HG02678 (cell line): ENCODE measurements around the gene BCL6.

Source experiments
- ATAC-seq: cut with Tn5 transposase; IDR thresholded peaks from one replicate; pipeline ENCODE4 v1.9.1; 2021; ENCODE audit warnings: mild to moderate bottlenecking, moderate library complexity; ENCODE audit not compliant: unreplicated experiment

Gene BCL6

DNA sequence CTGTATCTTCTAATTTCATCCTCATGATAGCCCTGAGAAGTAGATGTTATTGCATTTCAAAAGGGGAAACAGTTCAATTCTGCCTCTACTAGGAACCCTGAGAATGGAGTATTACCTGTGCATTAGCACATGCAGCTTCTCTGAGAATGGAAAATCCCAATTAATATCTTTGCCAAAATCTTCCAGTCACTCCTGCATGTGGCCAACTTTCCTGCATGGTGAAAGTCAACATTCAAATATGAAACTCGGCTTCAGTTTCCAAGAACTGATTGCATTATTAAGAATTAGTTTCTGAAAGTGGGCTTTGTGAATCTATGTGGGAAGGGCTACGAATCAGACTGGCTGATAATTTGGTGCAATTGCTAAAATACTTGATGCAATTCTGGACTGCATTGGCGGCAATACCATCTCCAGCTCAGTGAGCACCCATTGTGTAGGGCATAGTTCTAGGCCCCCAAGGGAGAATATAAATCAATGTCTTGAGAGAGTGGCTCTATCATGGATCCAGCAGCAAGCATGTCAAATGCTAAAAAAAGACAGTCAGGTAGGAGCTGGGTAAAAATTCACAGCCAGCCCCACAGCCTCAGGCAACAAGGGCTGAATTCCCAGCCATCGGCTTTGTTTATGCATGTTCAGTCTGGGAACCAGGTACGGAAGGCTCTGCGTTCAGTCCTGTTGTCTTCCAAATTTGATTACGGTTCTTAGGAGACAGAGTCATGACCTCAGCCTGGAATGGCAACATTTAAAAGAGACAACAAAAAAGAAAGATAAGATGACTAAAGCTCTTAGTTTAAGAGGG is 18.8 kb upstream of the BCL6 start:
- no peak for ATAC-seq

DNA sequence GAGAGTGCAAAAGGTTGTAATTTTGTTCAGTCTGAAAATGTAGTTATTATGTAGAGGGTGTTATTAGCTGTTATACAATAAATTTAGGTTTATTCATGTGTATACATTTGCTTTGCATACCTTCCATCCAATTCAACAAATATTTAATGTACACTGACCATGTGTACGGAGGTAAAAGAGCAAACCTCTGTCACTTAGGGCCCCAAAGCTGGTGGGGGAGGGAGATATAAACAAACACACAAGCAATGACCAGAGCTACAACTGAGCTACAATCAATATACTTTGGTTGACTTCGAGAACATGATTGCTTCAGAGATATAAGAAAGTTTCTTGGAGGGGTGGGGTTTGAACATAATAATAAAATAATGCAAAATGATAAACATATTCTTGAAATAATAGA is 17.5 kb upstream of the BCL6 start:
- ATAC-seq = no peak

DNA sequence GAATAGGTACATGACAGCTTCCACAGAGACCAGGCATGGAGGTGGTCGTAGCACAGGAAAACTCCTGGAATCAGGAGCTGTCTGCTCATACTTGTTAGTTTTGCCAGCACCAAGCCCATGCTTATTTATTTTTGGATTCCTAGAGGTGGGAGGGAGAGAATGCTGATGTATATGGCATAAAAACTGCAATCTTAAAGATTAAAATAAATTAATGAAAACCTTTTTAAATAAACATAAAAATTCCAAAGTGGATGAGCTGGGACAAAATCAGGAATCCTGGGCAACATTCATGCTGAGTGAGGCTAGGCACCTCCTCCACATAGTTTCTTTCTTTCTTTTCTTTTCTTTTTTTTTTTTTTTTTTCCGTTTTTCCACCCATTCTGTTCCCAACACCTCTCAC is 14.3 kb upstream of the BCL6 start:
- ATAC-seq = no peak

DNA sequence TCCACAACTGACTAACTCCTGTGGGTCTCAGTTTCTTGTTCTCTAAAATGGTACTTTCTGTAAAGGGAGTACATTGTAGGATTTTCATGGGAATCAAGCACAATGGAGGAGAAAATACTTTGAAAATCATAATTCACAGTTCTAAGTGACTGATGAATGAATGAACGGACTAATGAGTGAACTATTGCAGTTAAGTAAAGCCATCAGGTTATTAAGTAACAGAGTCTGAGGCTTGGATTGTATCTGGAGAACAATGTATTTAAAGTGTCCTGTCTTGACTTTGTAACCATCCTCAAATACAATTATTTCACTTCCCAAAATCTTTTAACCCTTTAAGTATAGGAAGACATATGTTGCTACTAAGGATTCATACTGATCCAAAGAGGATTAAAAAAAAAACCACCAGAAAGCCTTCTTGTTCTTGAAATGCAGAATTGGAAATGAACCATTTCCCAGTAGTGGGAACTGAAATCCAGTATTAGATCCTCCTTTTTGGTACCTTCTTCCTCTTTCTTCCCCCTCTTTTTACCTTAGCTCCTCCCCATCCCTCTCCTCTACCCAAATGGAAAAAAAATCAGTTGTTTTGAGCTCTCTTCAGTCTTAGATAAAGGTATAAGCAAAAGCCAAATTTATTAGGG is 13.2 kb upstream of the BCL6 start:
- no peak for ATAC-seq

DNA sequence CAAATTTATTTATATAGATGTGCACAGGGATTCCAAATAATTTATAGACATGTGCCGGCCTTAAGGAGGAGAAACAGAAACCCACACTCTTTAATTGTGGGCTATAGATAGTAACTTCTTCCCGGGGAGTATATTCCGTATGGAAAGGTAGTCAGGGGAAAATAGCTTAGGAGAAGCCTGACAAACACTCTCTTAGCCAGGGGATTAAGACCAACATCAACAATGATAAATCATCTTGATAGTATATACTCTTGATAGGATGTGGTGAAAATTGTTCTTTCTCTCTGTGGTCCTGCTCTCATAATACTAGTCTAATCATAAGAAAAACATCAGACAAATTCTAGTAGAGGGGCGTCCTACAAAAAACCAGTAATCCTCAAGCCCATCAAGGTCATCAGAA is 8.2 kb upstream of the BCL6 start:
- ATAC-seq = no peak

DNA sequence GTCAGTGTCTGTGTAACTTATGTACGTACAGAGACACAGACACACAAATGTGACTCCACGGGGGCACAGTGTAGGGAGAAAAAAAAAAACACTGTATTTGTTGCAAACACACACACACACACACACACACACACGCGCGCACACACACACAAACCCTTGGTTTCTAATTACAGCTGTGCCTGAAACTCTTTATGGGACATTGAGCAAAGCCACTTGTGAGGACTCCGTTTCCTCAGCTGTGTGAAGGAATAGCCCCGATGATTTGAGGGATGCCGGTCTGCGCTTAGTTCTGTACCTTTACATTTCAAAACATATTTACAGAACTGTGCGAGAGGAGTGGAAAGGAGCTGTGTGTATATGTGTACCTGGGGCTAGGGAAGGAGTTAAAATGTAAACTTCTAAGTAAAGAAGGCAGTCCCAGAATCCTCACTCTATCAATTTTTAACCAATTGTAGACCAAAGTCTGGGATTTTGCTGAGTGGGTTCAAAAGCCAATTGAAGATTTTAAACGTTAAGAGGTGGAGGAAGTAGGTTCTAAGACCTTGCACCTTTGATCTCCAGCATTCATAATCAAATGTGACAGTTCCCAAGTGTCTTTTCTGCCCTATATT is 5.3 kb upstream of the BCL6 start:
- ATAC-seq = no peak

DNA sequence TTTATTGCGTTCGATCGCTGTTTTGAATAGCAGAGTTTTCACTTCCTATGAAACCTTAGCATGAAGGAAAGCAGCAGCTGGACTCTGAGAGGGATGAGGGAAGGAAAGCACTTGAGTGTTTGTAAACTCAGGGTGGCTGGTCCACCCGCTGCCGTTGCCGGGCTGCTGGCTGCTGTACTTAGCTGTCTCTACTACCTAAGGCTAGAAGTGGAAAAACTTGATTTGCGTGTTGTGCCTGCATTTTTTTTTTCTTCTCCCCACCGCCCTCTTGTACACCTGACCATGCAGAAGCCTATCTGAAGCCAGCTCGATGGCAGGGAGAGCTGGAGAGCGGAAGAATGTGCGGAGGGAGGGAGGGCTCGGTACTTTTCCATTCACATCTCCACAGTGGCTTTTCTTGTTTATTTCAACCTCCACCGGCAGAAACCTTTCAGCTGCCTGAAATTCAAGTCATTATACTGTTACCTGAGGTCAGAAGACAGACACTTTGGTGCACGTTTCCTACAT is 4.8 kb upstream of the BCL6 start:
- no peak for ATAC-seq

DNA sequence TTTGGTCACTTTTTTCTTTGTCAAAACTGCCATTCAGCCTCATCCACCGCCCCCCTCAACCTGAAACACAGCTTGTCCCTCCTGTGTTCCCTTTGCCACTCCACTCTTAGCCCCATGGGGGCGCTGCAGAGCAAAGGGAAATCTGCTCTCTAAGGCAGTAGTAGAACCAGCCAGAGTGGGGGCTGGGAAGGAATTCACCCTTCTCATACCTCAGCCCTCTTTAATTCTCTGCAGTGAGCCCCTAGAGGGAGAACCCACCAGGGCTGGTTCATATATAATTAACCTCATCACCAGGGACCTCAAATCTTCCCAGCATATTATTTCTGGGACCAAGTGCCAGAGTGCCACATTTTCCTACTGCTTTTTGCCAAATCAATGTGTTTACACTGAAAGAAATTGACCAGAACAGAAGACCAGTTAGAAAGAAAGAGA is 2.8 kb upstream of the BCL6 start:
- peak; percentile 36 for ATAC-seq

DNA sequence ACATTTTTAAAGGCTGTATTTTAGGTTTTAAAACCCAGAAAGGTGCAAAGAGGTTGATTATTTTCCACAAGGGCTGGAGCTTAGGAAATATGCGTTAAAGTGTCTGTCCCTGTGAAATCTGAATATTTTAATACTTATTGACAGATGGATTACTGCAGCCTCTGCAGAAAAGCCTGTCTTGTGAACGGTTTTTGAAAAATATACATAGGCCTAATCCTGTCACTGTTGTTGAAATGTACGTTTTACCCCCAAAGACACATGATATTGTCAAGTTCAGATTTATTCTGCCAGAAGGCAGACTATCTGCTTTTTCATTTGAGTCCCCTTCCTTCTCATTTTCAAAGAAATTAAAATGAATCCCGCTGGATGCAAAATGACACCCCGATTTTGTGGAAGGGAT is 2.2 kb upstream of the BCL6 start:
- no peak for ATAC-seq

DNA sequence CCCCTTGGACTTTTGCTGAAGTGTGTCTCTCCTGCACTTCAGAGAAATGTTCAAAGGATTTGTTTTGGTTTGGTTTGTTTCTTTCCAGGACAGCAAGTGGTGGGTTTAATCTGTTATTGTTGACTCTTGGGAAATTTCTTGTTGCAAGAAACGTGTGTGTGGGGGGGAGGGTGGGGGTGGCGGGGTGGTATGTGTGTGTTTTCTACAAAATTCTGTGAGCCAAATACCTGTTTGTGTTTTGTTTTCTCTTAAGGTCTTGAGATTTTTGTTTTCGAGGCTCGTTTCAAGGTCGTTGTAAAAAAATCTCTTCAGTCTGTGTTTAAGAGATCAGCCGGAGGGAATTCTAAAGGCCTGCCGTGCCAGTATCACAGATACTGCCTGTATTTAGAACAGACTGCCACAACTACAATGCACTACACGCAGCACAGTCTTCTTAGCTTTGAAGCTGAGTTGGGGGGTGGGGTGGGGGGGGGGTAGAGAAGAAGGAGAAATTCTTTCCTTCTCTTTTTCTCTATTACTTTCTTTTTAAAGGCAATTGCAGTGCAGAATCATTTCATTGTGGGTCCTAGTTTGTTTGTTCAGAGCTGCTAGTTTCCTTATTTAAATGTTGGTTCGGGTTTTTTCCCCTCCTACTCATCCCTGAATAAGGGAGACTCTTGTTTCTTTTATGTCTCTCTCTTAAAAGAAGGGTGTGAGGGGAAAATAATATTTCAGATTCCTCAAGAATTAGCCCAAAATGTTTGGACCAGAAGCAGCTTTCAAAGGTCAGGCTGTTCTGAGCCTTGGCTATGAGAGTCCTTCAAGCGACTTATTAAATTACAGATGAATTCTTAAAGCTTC is 1.4 kb upstream of the BCL6 start:
- ATAC-seq = no peak

DNA sequence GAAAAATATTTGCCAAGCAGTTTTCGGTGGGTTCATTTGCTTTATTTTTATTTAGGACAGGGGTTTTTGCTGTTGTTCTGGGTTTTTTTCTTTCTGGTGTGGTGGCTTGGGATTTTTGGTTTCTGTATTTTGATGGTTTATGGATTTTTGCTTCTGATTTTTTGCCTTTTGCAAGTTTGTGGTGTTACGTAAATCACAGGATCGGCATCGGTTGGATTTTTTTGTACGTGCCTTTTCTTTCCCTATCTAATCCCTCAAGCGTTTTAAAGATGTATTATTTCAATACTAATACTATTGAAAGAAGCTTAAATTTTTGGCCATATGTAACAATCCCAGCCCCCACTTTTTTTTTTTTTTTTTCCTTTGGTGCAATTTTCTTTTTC is 782 bp upstream of the BCL6 start:
- no peak for ATAC-seq

DNA sequence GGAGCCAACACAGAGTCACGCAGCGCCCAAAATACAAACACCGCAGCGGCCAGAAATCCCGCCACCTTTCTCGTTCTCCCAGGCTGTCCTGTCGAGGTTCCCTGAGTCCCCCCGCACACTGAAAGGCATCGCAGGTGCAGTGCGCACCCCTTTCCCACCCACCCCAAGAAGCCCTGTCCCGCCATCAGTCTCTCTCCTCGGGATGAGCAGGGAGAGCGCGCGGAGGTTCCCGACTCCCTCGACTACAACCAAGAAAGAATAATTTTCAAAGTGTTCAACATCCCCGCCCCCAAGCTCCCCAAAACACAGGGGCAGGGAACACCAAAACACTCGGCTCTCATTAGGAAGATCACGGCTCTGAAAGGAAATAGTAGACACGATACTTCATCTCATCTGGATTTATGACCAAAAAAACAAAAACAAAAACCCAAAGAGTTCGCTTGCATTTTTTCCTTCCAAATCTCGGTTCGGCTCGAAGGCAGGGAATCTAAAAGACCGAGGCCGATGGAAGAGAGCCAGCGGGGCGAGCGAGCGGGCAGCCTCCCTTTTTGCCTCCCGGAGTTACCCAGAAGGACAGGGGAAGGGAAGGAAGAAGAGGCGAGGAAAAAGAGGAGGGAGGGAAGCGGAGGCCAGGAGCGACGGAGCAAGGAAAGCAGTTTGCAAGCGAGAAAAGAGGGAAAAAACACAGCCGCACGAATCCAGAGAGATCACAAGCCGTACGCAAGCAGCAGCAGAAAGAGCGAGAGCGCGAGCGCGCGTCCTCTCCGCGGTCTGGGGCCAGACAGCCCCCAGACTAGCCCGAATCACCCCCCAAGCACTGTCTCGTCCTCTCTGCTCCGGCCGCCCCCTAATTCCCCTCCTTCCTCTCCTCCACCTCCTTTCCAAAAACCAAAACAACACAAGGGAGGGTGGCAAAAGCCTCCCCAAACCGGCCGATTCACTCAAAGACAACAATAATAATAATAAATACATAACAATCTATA is 808 bp downstream of the BCL6 start:
- no peak for ATAC-seq

DNA sequence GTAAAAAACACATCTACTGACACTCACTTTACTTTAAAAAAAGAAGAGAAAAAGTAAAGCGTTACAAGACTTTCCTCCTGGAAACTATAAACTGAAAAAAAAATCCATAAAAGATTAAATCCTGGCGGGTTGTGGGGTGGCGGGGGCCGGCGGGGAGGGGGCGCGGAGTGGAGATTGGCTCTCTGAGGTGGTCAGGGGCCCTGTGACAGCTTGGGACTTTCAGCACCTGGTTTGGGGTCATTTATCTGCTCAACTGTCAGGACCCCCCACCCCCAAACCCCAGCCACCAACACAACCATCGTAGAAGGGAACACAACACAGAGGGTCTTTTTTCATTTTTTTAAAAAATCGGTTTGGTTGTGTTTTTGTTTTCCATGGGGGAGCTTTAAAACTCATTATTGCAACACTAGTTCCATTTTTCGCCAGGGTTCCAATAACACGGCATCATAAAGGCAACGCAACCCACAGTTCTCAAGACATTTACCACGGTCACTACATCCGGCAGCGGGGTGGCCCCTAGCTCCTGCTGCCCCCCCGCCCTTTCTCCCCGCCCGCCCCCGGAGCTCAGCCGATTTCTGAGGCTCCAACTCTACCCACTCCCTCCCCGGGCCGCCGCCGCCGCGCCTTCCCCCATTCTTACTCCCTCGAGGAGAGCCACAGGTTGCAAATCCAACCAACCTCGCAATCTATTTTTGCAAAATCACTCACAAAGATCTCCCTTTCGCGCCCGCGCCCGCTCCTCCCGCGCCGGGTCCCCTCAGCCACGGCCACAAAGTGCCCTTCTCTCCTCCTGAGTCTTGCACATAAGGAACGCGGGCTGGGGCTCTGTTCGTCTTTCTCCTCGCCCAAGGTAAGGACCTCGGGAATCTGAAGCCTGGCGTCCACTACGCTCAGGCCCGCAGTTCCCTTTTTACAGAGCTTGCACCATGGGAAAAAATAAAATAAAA is 1.8 kb downstream of the BCL6 start:
- no peak for ATAC-seq

DNA sequence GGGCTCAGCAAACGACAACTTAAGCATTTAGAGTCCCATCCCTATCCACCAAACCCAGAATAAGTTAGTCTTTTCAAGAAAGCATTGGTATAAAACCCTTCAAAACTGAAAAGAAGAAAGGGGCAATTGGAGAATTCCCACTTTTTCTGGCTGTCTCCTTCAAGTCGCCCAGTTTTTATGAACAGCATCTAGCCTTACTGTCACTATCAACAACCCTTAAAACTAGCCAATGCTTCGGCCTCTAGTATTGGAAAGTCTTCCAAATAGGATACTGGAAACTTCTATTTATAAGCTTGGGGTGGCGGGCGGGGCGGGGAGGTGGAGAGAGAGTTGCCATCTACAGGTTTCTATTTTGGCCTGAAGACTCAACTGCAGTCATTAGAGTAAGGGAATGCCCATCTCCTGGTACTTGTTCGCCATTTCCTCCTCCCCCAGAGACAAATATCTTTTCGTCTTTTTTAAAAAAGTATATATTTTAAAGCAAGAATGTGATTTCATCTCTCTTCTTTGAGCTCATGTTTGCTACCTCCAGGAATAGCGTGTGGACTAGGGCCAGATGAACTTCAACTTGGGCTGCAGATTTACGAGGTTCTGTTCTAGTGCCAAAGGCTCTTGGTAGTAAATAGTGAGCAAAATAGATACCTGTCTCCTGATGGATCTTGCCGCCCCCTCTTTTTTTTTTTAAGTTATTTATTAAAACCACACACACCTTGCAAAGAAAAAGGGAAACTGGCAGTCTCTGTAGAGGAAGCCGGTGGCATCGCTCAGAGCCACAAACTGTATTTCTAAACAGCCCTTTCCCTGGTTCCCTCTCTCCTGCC is 2.7 kb downstream of the BCL6 start:
- no peak for ATAC-seq

DNA sequence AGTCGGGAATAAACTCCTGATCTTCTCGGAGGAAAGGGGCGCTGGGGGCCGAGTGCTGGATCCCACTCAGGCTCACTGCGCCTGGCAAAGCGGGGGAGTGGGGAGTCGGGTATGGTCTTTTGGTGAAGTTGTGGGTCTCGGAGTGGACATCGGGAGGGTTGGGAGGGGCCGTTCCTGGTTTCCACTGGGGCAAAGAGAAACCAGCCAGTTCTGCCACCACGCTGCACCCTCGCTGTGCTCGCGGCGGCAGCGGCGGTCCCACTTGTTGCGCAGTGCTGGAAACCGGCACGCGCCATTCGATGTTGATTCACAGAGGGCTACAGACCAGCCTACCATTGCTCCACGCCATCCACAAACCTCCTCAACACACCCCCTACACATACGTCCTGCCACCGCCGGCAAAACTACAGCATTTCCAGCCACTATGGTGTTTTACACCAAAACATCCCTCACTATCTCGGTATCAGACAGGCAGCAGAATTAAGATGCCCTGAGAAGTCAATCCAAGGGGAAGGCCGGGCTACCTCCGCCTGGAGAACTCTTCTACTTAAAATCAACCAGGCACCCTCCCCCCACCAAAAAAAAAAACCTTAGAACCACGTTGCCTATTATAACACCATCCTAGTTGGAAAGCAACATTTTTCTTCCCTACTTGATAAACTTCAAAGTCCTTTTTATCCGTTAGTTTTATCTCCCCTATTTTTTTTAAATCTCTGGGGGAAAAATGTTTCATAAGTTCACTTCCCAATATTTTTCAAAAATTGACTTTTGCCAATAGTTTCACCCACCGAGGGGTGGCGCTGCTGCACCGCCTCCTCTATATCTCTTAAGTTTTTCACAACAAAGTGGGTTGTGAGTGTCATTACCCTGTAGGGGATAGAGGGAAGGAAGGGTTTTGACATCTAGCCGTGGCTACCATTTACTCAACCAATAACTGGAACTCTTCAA is 3.6 kb downstream of the BCL6 start:
- no peak for ATAC-seq

DNA sequence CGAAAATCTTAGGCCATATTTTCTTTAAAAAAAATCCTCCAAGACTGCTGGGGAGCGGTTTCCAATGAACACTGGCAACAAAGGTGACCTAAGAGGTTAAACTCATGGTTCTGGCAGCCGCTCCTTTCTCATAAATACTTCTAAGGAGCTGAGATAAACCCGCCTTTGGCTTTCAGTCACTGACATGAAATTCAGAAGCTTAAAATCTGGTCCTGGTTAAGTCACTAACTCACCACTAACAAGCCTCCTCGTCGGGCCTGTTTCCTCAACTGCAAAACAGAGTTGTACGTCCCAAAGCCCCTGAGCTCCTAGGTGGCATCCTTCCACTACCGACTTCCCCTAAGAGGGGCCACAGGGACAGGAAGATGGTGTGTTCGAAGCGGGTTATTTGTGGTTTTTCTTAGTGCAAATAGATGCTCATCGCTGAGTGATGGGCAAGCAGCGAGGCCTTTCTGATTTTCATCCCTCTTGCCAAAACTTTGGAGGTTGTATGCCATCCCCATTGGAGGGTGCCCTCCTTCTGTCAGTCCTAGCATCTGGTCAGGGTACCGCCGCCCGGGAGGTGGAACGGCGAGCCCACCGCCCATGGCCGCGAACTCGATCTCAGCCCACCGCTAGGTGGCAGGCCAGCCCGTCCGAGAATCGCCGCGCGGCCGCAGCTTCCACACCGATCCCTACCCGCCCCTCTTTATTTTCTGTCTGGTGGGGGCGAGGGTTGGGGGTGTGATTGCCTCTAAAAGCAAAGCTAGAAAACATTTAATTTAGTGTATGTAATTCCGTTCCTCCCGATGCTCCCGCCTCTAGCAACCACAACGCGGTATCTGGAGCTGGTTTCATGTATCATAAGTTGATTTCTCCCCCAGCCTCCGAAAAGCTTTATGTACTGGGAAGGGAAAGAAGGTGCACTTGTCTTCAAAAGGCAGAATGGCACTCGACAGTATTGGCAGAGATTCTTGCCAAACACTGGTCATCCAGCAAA is 4.6 kb downstream of the BCL6 start:
- ATAC-seq = no peak
